DND-41 (cell line): ENCODE data around the gene MCF2L.

Experiments
- ATAC-seq: fragments of 200-7000 bp; cut with Tn5 transposase; 3 replicates; pipeline ENCODE4 v1.9.1; 2021; ENCODE audit warnings: low read depth; ENCODE audit not compliant: insufficient read depth
- DNase-seq: peaks from one replicate; pipeline ENCODE4 v3.0.0-alpha.2; 2020
- H2AFZ ChIP-seq: 2 replicates; pipeline ENCODE4 v1.6.0; 2012; ENCODE audit warnings: low read depth, low read length
- H3K27ac ChIP-seq: 2 replicates; pipeline ENCODE4 v1.5.1; 2012; ENCODE audit warnings: low read length, inconsistent platforms
- H3K27me3 ChIP-seq: fragments of 200-600 bp; sonication (generic); 2 replicates; pipeline ENCODE4 v1.6.0; 2012; ENCODE audit warnings: low read length, mild to moderate bottlenecking, inconsistent platforms; ENCODE audit not compliant: insufficient read depth, poor library complexity
- H3K36me3 ChIP-seq: 2 replicates; pipeline ENCODE4 v1.5.1; 2012; ENCODE audit warnings: low read length, inconsistent platforms; ENCODE audit not compliant: insufficient read depth
- H3K4me1 ChIP-seq: 2 replicates; pipeline ENCODE4 v1.5.1; 2012; ENCODE audit warnings: mild to moderate bottlenecking, low read length; ENCODE audit not compliant: insufficient read depth
- H3K4me2 ChIP-seq: 2 replicates; pipeline ENCODE4 v1.6.0; 2012; ENCODE audit warnings: mild to moderate bottlenecking, moderate library complexity, low read length, inconsistent platforms; ENCODE audit not compliant: insufficient read depth
- H3K4me3 ChIP-seq, 2 experiments: fragments of 200-600 bp in 1 of 2; shearing (Covaris generic) in 1 of 2; 2 replicates each; pipeline ENCODE4 v1.5.1; 2012 to 2016; ENCODE audit warnings: inconsistent platforms in 2 of 2, low read length in 2 of 2, mild to moderate bottlenecking in 2 of 2, low read depth in 1 of 2, moderate library complexity in 1 of 2
- H3K79me2 ChIP-seq: 2 replicates; pipeline ENCODE4 v1.6.0; 2012; ENCODE audit warnings: low read length, inconsistent platforms; ENCODE audit not compliant: insufficient read depth
- H3K9ac ChIP-seq: 2 replicates; pipeline ENCODE4 v1.6.0; 2012; ENCODE audit warnings: low read depth, mild to moderate bottlenecking, inconsistent platforms, low read length, moderate library complexity
- H3K9me3 ChIP-seq: 2 replicates; pipeline ENCODE4 v1.5.1; 2012; ENCODE audit warnings: low read length, moderate library complexity, mild to moderate bottlenecking, inconsistent platforms; ENCODE audit not compliant: insufficient read depth, severe bottlenecking
- H4K20me1 ChIP-seq: 2 replicates; pipeline ENCODE4 v1.6.0; 2012; ENCODE audit warnings: low read length; ENCODE audit not compliant: insufficient read depth
- CTCF ChIP-seq: IDR thresholded peaks from 2 replicates; pipeline ENCODE4 v1.5.1; 2012; ENCODE audit warnings: borderline replicate concordance, low read length, moderate library complexity, mild to moderate bottlenecking; ENCODE audit not compliant: poor library complexity, severe bottlenecking; ENCODE audit errors: extremely low read depth
- EZH2 ChIP-seq: IDR thresholded peaks from 3 replicates; pipeline ENCODE4 v1.6.1; 2012; ENCODE audit warnings: borderline replicate concordance, low read depth, mild to moderate bottlenecking, moderate library complexity, low read length, inconsistent platforms; ENCODE audit not compliant: severe bottlenecking

MCF2L gene

DNA sequence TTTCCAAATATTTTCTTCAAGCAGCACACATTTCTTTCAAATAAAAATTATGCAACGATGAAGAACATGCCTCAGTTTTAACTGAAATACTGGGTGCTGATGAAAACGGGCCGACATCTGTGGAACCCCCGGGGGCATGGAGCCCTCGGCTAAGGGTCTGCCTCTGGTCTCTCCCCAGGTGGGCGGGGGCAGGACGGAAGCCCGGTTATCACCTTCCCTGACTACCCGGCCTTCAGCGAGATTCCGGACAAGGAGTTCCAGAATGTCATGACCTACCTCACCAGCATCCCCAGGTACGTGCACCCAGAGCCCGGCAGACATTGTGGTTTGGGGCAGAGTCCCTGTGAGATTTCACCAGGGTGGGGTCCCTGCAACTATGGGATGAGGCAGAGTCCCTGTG is 55.5 kb downstream of the MCF2L start:
- H3K4me1 ChIP-seq = no peaks in the 10 kb centered on the region
- no peak overlapping the region for H3K9ac ChIP-seq
- peaks cover 13% of the 10 kb centered on the region for H3K27me3 ChIP-seq
- ATAC-seq = no peak
- no peak overlapping the region for H3K27ac ChIP-seq
- no peak for DNase-seq
- H3K9me3 ChIP-seq = no peaks in the 10 kb centered on the region
- no peaks in the 10 kb centered on the region for H3K79me2 ChIP-seq
- TF ChIP-seq CTCF (no peak), EZH2 (no peak)
- no peaks in the 10 kb centered on the region for H3K36me3 ChIP-seq
- no peak overlapping the region for H3K4me2 ChIP-seq
- no peak overlapping the region for H2AFZ ChIP-seq
- H3K4me3 ChIP-seq = no peak overlapping the region
- peaks cover 6% of the 10 kb centered on the region; the same call in 1 of the 2 replicates for H4K20me1 ChIP-seq

DNA sequence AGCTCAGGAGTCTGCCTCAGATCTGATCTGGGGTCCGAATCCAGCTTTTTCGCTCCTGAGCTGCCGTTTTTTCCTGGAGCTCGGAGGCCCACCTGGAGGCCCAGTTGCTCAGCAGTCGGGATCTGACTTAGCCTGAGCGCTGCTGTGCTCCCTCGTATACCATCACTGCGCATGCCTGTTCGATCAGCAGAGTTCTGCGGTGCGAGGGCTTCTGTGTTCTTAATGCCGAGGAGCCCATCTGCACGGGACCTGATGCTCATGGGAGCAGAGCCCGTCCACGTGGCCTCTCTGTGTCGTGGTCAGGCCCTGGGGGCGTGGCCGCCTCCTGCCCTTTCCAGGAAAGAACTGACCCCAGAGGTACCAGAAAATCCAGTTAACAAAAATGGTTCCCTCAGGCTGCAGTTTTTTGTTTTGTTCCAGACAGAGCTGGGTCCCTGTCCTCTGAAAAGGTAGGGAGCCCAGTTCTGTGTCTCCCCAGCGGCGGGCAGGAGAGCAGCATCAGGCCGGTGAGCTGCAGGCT is 57.4 kb downstream of the MCF2L start:
- peaks cover 14% of the 10 kb centered on the region; the same call in 1 of the 2 replicates for H4K20me1 ChIP-seq
- H3K4me1 ChIP-seq = no peaks in the 10 kb centered on the region
- DNase-seq (no peak), ATAC-seq (no peak)
- H3K4me2 ChIP-seq = no peak overlapping the region
- H3K79me2 ChIP-seq = no peaks in the 10 kb centered on the region
- no peaks in the 10 kb centered on the region for H3K9me3 ChIP-seq
- no peak overlapping the region for H3K9ac ChIP-seq
- H3K27me3 ChIP-seq = peaks cover 13% of the 10 kb centered on the region
- TF ChIP-seq EZH2 (no peak), CTCF (no peak)
- no peak overlapping the region for H3K27ac ChIP-seq
- no peak overlapping the region for H2AFZ ChIP-seq
- no peaks in the 10 kb centered on the region for H3K36me3 ChIP-seq
- H3K4me3 ChIP-seq = no peak overlapping the region

DNA sequence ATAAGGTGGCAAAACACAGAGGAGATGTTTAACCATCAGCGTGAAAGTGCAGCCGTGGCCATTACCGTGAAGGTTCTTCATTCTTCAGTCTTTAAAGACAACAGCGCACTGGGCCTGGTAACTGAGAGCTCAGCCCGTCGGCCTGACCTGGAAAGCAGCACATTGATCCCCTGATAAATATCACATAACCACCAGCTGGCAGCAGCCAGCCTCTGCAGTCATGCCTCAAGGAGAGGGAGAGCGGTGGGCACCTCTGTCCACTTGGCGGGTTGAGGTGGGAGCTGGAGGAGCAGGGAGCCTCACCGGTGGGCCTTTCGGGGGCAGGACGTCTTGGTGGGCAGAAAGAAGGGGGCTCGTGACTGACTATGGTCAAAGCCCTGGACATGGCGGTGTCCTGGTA is 58.1 kb downstream of the MCF2L start:
- Histone ChIP-seq H3K27me3 (peaks cover 13% of the 10 kb centered on the region), H3K36me3 (no peaks in the 10 kb centered on the region), H3K79me2 (no peaks in the 10 kb centered on the region), H3K9ac (no peak overlapping the region), H3K27ac (no peak overlapping the region), H3K9me3 (no peaks in the 10 kb centered on the region), H3K4me3 (no peak overlapping the region), H4K20me1 (peaks cover 14% of the 10 kb centered on the region; the same call in 1 of the 2 replicates), H3K4me2 (no peak overlapping the region), H3K4me1 (no peaks in the 10 kb centered on the region), H2AFZ (no peak overlapping the region)
- DNase-seq (no peak), ATAC-seq (no peak)
- TF ChIP-seq CTCF (no peak), EZH2 (no peak)
